Uterus (tissue), 4 donors: ENCODE results near the gene TSHB. TPM values are rescaled to one million over a fixed set of nuclear protein-coding genes. Genes with fewer than 3 reads are reported as not detected.

ENCODE experiments used
- DNase-seq, 2 donors: peaks; one replicate each; pipeline ENCODE4 v3.0.0-alpha.2; 2019 to 2020
- H3K27ac ChIP-seq, 2 donors: fragments of 200-600 bp; sonication (generic); 1 replicate in 1 of 2; 2 replicates in 1 of 2; pipeline ENCODE4 v1.5.1; 2016 to 2018
- H3K27me3 ChIP-seq, 2 donors: fragments of 200-600 bp; sonication (generic); one replicate each; pipeline ENCODE4 v1.5.1; 2018 to 2019; ENCODE audit warnings: control low read depth in 1 of 2
- H3K36me3 ChIP-seq, 2 donors: fragments of 200-600 bp; sonication (generic); one replicate each; pipeline ENCODE4 v1.5.1; 2019; ENCODE audit warnings: control low read depth in 1 of 2
- H3K4me1 ChIP-seq, 2 donors: fragments of 200-600 bp; sonication (generic); one replicate each; pipeline ENCODE4 v1.5.1; 2018 to 2019; ENCODE audit warnings: control low read depth in 1 of 2
- H3K4me3 ChIP-seq, 2 donors: fragments of 200-600 bp; sonication (generic); 1 replicate in 1 of 2; 2 replicates in 1 of 2; pipeline ENCODE4 v1.5.1; 2018 to 2019; ENCODE audit warnings: mild to moderate bottlenecking in 1 of 2
- H3K9me3 ChIP-seq, 2 donors: fragments of 200-600 bp; sonication (generic); one replicate each; pipeline ENCODE4 v1.5.1; 2019; ENCODE audit warnings: control low read depth in 1 of 2
- CTCF ChIP-seq, 4 experiments: fragments of 200-600 bp in 2 of 4; fragments of 450-650 bp in 2 of 4; sonication (generic) in 2 of 4; IDR thresholded peaks; one replicate each; pipeline ENCODE4 v1.5.1; 2016 to 2019; ENCODE audit warnings: antibody characterized with exemption in 4 of 4, mild to moderate bottlenecking in 2 of 4, moderate library complexity in 1 of 4
- POLR2A ChIP-seq, 2 donors: fragments of 450-650 bp; IDR thresholded peaks; one replicate each; pipeline ENCODE4 v1.6.1; 2016; ENCODE audit warnings: antibody characterized with exemption in 2 of 2, mild to moderate bottlenecking in 1 of 2, moderate library complexity in 1 of 2
- intact Hi-C: fragments of 100-400 bp; cut with DNase I; formaldehyde crosslinking; loops from one replicate; pipeline ENCODE4 v1.15.1; 2023; ENCODE audit warnings: low total_unique reads
- total RNA-seq, 4 donors: library from RNA; depleted of rRNA in 3 of 4; stranded (reverse); fragments of >200 nt in 3 of 4; gene quantifications; one replicate each; pipeline versions ENCODE4 v1.1.0 to v1.2.4, GENCODE V29; 2014 to 2023
- donor health status: DM: yes; HTN: yes; CAD: no.

TSHB gene
- total RNA-seq, 4 donors from 2014 or later, result not detected

GRCh38 chr1:115023593-115023992 is 6.0 kb upstream of the TSHB start:
- intact Hi-C loops, result no loop called here
- Histone ChIP-seq H3K4me1 (no peaks in the 10 kb centered on the region), H3K4me3 (no peak overlapping the region), H3K27me3 (no peaks in the 10 kb centered on the region), H3K27ac (no peak overlapping the region), H3K36me3 (no peaks in the 10 kb centered on the region), H3K9me3 (no peaks in the 10 kb centered on the region)
- no peak for DNase-seq
- TF ChIP-seq POLR2A (IDR thresholded peaks at IDR 0.05) (no peak), CTCF (IDR thresholded peaks at IDR 0.05) (no peak)

- no peaks in the 10 kb centered on the region for H3K9me3 ChIP-seq
- no peak for DNase-seq
- intact Hi-C loops, result no loop called here
- TF ChIP-seq POLR2A (IDR thresholded peaks at IDR 0.05) (no peak), CTCF (IDR thresholded peaks at IDR 0.05) (no peak)
- no peaks in the 10 kb centered on the region for H3K27me3 ChIP-seq
- H3K27ac ChIP-seq, result no peak overlapping the region
- no peaks in the 10 kb centered on the region for H3K4me1 ChIP-seq
- H3K36me3 ChIP-seq, result no peaks in the 10 kb centered on the region
- H3K4me3 ChIP-seq, result no peak overlapping the region
Measured at GRCh38 chr1:115031595-115031994, 2.0 kb downstream of the TSHB start.

- Histone ChIP-seq H3K27ac (no peak overlapping the region), H3K4me3 (no peak overlapping the region), H3K9me3 (no peaks in the 10 kb centered on the region), H3K36me3 (no peaks in the 10 kb centered on the region), H3K4me1 (peaks cover 0 to 4% of the 10 kb centered on the region in 2 donors), H3K27me3 (no peaks in the 10 kb centered on the region)
- no peak for DNase-seq
- no peak for TF ChIP-seq POLR2A (IDR thresholded peaks at IDR 0.05)
- no peak for TF ChIP-seq CTCF (IDR thresholded peaks at IDR 0.05)
- intact Hi-C loops, result no loop called here
Measured at GRCh38 chr1:115035652-115036051, 6.0 kb downstream of the TSHB start.

GRCh38 chr1:115036814-115037507 is 7.3 kb downstream of the TSHB start:
- intact Hi-C loops, result no loop called here
- Histone ChIP-seq H3K36me3 (no peaks in the 10 kb centered on the region), H3K4me1 (peaks cover 0 to 4% of the 10 kb centered on the region in 2 donors), H3K27me3 (no peaks in the 10 kb centered on the region), H3K9me3 (no peaks in the 10 kb centered on the region), H3K4me3 (no peak overlapping the region), H3K27ac (no peak overlapping the region)
- no peak for DNase-seq
- no peak for TF ChIP-seq CTCF (IDR thresholded peaks at IDR 0.05)

- no peak for TF ChIP-seq POLR2A (IDR thresholded peaks at IDR 0.05)
- TF ChIP-seq CTCF (IDR thresholded peaks at IDR 0.05), result no peak
- H3K27ac ChIP-seq, result no peak overlapping the region
- peaks cover 0 to 4% of the 10 kb centered on the region in 2 donors for H3K4me1 ChIP-seq
- no peaks in the 10 kb centered on the region for H3K27me3 ChIP-seq
- H3K9me3 ChIP-seq, result no peaks in the 10 kb centered on the region
- intact Hi-C loops, result no loop called here
- DNase-seq, result no peak
- H3K36me3 ChIP-seq, result no peaks in the 10 kb centered on the region
- H3K4me3 ChIP-seq, result no peak overlapping the region
Measured at GRCh38 chr1:115040501-115040900, 10.9 kb downstream of the TSHB start.
